Measurements from ENCODE around the gene RGPD8.
"Not testable (repeated sequence)": the region's sequence is repeated elsewhere in the genome, so short reads cannot be mapped to it uniquely, and the experiment has no call there.

RGPD8 gene

DNA sequence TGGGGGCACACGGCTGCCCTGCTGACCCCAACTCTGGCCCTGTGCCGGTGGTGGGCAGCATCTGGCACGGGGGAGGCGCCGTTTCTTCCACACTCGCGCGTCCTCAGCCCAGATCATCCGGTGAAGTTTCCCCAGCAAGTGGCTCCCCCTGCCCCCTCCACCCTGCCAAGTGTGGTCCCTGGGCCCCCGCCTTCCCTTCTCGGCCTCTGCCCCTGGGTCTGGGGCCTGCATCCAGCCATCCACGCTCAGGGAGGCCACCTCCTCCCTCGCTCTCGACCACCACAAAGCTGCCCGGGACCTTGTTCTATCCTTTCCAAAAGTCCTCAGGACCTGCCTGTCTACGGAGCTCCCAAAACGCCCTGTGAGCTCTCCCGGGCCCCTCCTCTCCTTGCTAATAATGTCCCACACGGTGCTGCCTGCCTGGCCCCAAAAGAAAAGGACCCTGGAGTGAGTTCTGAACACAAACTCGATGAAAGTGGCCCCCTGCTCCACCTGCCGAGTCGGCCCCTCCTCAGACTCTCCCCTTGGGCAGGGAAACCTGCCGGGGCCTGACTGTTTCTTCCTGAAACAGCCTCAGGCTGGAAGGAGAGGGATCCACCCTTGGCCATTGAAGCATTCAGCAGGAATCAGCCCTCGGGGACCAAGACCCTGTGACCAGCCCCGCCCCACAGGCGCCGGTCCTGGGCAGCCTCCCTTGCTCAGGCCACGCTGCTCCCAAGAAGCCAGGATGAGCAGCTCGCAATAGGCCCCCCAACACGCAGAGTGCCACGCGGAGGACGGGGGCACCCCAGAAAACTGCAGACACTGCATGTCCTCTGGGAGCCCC lies 1.7 kb upstream of the RGPD8 start:
- not testable (repeated sequence) for DNase-seq

DNA sequence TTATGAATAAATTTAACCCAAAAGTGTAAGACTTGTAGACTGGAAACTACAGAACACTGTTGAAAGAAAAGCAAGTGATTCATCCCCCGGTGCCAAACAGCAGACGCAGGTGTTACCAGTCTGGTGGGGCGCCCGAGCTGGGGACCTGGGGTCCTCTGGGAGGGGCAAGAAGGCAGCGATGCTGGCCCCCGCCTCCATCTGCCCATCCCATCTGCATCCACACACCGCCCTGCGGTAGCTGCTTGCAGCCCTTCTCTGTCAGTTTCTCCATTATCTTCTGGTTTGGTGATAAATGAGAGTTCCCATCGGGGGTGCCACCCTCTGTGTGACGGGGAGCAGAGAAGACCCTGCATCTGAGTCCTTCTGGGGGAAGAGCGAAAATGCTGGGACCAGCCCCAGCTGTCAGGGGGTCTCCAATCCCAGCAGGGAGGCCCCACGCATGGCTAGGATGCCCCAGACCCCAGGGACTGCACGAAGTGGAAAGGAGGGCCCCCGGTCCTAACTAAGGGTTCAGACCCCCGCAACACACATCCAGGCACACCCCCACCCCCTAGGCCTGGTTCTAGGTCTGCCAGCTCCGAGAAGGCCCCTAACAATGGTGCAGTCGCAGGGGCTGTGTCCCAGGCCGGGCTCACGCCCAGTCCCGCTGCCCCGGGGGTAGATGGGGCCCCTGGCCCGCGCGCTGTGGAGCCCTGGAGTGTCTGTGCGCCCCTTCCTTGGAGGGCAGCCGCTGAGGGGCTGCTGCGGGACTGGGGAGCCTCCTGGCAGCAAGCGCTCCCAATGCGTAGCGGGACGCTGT lies 686 bp upstream of the RGPD8 start:
- no peak for DNase-seq

DNA sequence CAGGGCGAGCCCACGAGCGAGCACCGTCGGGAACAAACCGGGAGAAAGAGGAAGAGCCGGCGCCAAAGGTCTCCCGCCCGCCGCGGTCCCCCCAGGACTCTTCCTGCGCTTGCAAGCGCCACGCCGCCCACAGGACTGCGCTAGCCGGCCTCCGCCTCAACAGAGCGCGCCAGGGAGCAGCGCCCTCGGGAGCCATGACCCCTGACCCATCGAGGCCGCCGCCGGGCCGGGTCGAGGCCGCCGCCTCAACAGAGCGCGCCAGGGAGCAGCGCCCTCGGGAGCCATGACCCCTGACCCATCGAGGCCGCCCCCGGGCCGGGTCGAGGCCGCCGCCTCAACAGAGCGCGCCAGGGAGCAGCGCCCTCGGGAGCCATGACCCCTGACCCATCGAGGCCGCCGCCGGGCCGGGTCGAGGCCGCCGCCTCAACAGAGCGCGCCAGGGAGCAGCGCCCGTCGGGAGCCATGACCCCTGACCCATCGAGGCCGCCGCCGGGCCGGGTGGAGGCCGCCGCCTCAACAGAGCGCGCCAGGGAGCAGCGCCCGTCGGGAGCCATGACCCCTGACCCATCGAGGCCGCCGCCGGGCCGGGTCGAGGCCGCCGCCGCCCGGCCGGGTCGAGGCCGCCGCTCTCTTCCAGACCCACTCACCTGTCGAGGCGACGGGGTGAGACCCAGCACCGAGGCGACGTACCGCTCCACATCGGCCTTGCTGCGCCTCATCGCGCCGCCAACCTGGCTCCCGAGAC lies 538 bp downstream of the RGPD8 start:
- DNase-seq: not testable (repeated sequence)

DNA sequence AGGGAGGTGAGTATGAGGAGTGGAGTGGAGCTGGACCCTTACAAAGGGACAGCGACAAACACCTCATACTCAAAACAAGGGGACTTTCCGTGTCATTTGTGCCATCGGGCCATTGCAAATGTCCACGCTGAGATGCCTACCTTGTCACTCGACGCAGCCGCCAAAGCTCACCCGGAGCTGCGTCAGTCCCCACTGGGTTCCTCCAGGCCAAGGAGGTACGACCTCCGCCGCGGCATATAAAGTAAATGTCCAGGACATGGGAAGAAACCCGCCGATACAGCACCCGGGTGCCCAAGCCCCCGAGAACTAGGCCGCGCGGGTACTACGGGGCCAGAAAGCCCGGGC lies 1.1 kb downstream of the RGPD8 start:
- not testable (repeated sequence) for DNase-seq

DNA sequence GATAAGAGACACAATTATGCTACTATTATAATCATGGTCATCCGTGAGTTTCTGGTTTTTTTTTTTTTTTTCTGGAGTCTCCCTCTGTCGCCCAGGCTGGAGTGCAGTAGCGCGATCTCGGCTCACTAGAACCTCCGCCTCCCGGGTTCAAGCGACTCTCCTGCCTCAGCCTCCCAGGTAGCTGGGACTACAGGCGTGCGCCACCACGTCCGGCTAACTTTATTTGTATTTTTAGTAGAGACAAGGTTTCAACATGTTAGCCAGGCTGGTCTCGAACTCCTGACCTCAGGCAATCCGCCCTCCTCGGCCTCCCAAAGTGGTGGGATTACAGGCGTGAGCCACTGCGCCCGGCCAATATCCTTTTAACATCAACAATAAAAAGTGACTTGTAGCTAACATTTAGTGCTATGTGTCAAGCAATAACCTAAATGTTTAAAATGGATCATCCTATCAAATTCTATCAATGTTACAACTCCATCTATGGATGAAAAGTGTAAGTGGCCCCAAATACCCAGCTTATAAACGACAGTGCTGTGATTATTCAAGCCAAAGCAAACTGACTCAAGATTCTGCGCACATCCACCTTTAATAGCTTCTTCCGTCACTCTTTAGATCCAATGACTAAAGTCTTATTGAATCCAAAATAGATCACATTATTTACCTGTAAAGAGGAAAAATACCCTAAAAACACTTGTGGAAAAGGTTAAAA lies 1.7 kb downstream of the RGPD8 start:
- DNase-seq: not testable (repeated sequence)

DNA sequence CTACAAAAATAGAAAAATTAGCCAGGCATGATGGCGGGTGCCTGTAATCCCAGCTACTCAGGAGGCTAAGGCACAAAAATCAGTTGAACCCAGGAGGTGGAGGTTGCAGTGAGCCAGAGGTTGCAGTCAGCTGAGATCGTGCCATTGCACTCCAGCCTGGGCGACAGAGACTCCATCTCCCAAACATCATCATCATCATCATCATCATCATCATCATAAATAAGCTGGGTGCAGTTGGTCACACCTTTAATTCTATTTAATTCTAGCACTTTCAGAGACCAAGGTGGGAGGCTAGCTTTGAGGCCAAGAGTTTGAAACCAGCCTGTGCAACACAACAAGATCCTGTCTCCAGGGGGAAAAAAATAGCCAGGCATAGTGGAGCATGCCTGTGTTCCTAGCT lies 8.9 kb downstream of the RGPD8 start:
- DNase-seq: not testable (repeated sequence)

DNA sequence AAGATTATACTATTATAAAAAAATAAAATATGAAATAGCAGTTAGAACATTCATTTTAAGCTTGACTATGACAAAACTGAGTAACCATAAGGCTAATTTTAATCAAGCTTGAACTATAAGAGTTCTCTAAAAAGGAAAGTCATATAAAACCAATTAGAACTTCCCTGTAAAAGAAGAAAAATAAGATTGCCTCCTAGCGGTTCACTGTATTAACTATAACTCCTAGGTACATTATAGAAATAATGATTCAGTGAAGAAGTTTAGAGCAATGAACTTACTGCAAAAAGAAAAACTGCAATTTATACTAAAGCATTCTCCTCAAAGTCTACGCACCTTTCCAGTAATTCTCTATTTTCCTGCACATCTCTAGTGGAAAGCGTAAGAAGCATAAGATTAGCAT lies 16.6 kb downstream of the RGPD8 start:
- DNase-seq: not testable (repeated sequence)

DNA sequence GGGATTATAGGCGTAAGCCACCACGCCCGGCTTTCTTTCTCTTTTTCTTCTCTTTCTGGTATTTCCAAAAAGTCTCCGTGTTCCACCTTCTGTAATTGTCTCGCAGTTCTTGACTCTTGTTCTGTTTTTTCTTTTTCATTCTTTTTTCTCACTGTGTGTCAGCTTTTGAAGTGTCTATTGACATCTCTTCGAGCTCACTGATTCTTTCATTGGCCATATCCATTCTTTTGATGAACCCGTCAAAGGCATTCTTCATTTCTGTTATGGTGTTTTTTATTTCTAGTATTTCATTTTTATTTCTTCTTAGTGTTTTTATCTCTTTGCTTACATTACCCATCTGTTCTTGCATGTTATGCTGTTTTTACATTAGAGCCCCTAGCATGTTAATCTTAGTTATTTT lies 73.4 kb downstream of the RGPD8 start:
- DNase-seq: not testable (repeated sequence)

DNA sequence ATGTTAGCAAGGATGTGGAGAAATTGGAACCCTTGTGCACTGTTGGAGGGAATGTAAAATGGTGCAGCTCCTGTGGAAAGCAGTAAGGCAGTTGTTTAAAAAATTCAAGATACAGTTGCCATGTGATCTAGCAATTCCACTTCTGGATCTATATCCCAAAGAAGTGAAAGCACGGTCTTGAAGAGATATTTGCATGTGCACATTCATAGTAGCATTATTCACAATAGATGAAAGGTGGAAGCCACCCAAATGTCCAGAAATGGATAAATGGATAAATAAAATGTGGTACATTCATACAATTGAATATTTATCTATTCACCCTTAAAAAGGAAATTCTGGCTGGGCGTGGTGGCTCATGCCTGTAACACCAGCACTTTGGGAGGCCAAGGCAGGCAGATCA lies 79.1 kb downstream of the RGPD8 start:
- not testable (repeated sequence) for DNase-seq

DNA sequence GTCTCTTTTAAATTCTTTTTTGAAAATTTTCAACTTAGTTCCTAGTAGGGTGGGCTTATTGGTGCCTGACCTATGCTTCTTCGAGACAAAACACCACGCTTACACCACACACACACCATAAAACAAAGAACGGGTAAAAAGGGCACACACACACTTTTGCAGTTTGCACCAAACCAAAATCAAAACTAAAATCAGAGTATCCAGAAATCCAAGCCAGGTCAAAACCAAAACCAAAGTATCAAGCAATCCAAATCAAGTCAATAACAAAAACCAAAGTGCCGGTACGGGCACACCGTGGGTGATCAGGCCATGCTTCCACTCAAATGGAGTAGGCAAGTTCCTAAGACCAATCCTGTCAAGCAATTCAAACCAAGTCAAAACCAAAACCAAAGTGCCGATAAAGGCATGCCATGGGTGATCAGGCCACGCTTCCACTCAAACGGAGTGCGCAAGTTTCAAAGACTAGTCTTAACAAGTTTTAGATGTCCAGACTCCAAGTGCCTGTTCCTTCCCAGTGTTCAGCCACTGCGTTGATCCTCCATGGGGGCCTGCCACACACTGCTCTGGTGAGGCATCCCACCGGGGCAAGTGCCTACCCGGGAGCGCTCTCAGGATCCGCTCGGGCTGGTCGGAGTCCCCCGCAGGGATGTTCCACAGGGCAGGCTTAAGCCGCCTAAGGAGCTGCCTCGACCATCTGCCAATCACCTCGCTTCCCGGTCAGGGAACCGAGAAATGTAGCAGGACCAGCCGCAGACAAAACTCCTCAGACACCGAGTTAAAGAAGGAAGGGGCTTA lies 80.4 kb downstream of the RGPD8 start:
- DNase-seq: not testable (repeated sequence)

DNA sequence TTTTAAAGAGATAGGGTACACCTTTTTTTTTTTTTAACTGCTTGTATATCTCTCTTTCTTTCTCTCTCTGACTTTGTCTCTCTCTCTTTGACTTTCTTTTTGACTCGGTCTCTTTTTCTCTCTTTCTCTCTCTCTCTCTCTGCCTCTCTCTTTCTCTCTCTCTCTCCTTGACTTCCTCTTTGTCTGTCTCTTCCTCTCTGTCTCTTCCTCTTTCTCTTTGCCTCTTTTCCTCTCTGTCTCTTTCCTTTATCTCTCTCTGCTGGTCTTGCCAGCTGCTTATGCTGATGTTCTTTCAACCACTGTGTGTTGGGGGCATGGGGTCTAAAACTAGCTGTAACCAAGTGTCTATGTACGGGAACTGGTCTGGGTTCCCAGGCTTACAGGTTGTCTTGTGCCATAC lies 81.2 kb downstream of the RGPD8 start:
- not testable (repeated sequence) for DNase-seq

DNA sequence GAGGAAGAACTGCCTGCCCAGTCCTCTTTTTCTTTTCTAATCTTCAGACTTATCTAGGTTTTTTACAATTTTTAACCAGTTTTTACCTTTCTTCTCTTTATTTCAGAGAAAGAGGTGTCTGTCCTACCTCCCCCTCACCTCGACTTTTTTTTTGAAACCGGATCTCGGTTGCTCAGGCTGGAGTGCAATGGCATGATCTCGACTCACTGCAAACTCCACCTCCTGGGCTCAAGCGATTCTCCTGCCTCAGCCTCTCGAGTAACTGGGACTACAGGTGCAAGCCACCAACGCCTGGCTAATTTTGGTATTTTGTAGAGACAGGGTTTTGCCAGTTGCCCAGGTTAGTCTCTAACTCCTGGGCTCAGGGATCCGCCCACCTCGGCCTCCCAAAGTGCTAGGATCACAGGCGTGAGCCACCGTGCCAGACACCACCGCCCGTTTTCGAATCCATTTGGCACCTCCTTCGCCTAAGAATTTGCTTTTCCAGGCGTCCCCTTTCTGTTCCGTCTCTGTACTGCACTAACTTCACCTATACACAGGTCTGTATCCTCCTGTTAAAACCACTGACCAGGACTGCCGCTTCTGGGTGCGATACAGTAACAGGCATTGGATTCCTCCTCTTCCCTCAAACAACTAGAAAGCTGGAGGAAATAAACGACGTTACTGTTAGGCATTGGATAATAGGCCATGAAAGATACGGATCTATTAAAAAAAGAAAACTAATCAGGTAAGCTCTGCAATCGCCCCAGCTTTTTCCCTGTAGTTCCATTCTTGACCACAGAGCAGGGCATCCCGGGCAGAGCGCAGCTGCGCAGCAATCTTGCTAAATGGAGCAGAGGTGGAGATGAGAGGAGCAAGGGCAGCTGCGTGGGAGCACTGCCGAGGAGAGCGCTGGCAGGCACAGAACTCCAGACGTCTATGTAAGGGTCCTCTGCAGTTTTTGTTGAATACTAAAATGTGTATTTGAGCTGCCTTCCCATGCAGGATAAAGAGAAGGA lies 88.1 kb downstream of the RGPD8 start:
- DNase-seq: no peak

DNA sequence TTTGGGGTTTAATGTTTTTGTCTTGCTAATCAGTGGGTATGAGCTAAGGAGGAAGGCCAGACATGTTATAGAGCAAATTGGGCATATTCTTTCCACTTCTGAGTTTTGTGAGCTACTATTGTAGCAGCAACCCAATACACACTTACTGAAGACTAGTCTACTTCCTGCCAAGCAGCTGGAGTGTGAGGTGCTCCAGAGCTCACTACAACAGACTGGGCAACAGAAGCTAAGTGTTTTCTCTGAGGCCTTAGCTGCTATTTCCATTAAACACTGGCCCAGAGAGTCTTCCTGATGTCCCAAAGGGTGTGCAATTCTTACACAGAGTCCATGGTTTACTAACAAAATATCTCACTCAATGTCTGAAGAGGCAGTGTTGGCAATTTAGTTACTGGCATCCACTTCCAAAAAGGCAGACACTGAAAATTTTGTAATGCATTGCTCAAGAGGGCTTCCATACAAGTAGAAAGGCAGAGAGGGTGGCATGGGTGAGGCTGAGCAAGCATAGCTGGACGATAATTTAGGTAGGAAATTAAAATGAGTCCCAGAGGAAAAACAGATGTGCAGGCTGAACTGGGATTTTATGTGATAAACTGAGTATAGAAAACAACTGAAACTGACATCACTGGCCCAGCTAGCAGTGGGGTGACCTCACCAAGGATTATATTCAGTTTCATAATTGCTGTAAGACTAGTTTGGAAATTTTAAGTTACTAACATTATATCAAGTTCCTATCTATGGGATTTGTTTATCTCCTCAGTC lies 89.4 kb downstream of the RGPD8 start:
- DNase-seq: no peak

DNA sequence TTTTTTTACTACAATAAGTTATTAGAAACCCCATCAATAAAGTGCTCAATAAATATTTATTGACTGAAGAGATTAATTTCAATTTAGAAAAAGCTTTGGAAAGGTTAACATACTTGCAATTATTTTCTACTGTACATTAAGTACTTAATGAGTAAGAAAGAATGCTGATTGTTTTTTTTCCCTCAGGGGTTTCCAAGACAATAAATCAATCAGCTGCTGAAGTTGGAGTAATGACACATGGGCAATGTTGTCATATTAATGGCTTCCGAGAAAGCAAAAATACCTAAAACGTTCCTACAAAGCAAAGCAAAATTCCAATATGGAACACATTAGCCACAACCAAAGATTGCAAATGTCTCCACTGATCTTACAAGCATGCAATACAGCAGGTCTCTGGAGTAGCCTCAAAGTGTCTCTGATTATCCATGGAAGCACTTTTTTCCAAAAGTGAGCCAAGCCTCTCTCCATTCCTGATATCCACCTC lies 91.3 kb downstream of the RGPD8 start:
- no peak for DNase-seq

DNA sequence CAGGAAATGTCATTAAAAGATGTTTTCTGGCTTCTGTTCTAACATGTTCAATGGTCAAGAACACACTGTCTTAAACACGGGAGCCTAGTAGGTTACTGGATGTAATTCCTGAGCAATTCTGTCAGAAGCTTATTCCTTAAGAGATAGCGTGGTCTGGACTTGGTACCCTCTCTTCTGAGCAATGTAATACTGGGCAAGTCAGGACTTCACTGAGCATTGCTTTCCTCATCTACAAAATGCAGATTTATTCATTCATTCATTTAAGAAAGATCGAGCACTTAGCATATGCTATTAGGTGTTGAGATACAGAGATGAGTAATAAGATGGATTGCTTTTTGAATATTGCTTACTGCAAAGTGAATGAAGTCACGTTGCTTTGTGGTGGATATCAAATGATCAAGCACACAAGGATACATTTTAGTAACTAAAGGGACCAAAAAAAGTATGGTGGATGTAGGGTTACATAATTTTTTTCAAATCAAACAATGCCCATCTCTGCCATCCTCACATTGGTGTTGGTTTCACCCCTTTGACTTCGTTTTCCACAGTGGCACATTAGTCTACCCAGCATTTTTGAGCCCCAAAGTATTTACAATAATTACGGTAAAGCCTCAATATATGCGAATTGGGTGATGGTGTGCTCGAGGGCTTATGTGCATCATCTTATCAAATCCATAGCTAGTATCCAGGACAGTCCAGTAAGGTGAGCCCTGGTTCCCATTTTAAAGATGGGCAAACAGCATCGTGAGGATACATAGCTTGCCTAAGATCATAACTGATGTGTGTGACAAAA lies 92.8 kb downstream of the RGPD8 start:
- DNase-seq: no peak

DNA sequence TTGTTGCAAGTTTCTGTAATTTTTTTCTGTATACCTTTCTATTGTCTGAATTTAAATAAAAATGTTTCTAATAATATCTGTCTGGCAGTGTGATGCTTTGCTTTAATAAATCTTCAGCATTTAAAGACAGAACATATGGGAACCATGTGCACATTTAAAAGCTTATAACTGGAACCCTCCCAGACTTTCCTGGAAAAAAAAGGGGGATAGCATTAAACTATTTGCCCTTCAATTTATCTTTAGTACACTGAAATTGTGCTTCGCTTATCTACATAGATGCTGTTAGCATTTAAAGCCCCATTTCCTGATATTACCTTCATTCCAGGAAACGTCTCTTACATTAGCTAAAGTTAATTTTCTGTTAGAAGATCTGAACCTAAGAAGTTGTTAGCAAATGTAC lies 93.5 kb downstream of the RGPD8 start:
- DNase-seq: no peak

DNA sequence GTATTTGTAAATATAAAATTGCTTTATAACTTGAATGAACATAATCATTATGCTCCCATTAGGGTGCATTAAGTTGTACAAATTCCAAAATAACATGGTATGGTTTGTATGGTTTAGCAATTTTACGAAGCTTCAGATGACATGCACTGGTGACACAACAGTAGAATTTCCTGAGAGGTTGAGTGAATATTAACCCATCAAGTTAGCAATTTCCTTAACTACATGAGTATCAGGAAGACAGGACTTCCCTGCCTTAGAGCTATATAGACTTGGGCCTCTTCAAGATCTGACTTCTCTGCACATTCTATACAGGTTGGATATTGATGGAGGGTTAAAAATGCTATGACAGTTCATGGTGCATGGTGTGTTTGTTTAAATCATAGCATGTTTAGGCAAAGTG lies 97.8 kb downstream of the RGPD8 start:
- no peak for DNase-seq

DNA sequence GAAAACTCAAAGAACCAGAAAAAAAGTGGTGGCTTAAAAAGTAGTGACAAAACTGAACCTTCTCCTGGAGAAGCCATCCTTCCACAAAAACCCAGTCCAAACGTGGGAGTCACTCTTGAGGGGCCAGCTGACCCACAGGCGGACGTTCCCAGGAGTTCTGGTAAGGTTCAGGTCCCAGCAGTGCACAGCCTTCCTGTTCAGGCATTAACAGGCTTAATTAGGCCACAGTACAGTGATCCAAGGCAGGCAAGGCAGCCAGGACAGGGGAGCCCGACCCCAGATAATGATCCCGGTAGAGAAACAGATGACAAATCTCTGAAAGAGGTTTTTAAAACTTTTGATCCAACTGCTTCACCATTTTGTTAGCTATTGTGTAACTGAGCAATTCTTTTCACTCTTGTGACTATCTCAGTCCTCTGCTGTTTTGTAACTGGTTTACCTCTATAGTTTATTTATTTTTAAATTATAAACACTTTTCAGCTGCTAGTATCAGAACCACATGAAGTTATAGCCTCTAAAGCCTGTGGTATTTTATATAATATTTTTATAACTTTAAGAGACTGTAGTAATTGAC lies 101.2 kb downstream of the RGPD8 start:
- DNase-seq: no peak

DNA sequence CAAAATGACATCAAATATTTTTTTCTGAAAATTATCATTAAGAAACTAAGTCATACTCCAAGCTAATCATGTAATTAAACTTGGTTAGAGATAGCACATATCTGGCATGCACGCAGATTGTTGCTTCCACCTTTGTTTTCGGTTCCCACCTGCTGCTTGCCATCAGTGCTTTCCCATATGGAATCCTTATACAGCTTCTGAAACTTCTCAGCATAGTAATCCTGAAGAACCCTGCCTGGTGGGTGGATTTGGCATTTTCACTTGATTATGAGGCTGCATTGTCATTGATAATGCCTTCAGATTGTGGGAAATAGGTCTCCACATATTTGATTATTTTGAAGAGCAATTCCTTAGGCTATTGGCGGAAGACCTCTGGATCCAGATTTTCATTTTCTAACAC lies 110.5 kb downstream of the RGPD8 start:
- no peak for DNase-seq

Data from stimulated activated CD4-positive, alpha-beta T cell treated with anti-CD3 and anti-CD28 coated beads, Interleukin-4, amount 100 ng/mL, for 24 hours (primary cell).